ENCODE results near the gene PLXNC1.

The PLXNC1 gene

DNA sequence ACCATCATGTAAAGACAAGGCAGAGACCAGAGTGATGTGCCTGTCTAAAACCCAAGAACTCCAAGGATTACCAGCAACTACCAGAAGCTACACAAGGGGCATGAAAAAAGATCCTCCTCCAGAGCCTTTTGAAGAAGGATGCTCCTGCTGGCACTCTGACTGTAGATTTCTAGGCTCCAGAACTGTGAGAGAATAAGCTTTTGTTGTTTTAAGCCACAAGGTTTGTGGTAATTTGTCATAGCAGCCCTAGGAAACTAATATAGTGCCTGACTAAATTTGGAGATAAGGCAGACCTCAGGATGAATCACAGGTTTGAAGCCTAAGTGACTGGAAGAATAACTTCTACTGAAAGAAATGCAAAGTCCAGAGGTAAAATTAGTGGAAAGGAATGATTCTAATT lies 178.3 kb downstream of the PLXNC1 start:
- H3K4me3 ChIP-seq (ENCODE audit: low read depth in 1 of 2, low read length in 1 of 2), result no peak overlapping the region
- no peaks in the 10 kb centered on the region for H3K9me3 ChIP-seq
- no peaks in the 10 kb centered on the region for H3K4me1 ChIP-seq (ENCODE audit: control insufficient read depth in 1 of 2, insufficient read depth in 1 of 2, low read depth in 1 of 2, low read length in 1 of 2)
- peaks cover 26% of the 10 kb centered on the region for H3K36me3 ChIP-seq
- H3K27me3 ChIP-seq, result no peaks in the 10 kb centered on the region
- TF ChIP-seq, protein P1, sequence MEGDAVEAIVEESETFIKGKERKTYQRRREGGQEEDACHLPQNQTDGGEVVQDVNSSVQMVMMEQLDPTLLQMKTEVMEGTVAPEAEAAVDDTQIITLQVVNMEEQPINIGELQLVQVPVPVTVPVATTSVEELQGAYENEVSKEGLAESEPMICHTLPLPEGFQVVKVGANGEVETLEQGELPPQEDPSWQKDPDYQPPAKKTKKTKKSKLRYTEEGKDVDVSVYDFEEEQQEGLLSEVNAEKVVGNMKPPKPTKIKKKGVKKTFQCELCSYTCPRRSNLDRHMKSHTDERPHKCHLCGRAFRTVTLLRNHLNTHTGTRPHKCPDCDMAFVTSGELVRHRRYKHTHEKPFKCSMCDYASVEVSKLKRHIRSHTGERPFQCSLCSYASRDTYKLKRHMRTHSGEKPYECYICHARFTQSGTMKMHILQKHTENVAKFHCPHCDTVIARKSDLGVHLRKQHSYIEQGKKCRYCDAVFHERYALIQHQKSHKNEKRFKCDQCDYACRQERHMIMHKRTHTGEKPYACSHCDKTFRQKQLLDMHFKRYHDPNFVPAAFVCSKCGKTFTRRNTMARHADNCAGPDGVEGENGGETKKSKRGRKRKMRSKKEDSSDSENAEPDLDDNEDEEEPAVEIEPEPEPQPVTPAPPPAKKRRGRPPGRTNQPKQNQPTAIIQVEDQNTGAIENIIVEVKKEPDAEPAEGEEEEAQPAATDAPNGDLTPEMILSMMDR (IDR thresholded peaks at IDR 0.05), result no peak
- no peak overlapping the region for H3K27ac ChIP-seq

DNA sequence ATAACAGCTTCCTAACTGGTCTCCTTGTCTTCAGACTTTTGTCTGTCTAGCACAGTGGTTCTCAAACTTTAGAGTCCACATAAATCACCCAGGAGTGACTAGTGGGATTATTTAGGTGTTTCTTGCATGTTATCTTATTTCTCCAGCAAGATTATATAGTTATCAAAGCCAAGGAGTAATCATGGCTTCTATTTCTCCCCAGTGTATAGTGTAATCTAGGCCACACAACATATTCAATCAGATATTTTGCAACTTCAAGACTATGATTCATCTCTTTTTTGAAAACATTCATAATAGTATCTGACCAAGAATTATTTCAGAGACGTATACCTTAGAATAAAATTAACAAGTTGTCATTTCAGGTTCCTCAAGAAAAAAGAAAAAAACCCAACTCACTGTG lies 179.4 kb downstream of the PLXNC1 start:
- H3K9me3 ChIP-seq, result no peaks in the 10 kb centered on the region
- no peaks in the 10 kb centered on the region for H3K4me1 ChIP-seq (ENCODE audit: control insufficient read depth in 1 of 2, insufficient read depth in 1 of 2, low read depth in 1 of 2, low read length in 1 of 2)
- H3K36me3 ChIP-seq, result peaks cover 18% of the 10 kb centered on the region
- no peaks in the 10 kb centered on the region for H3K27me3 ChIP-seq
- TF ChIP-seq, protein P1 (IDR thresholded peaks at IDR 0.05), result no peak
- no peak overlapping the region for H3K27ac ChIP-seq
- no peak overlapping the region for H3K4me3 ChIP-seq (ENCODE audit: low read depth in 1 of 2, low read length in 1 of 2)

DNA sequence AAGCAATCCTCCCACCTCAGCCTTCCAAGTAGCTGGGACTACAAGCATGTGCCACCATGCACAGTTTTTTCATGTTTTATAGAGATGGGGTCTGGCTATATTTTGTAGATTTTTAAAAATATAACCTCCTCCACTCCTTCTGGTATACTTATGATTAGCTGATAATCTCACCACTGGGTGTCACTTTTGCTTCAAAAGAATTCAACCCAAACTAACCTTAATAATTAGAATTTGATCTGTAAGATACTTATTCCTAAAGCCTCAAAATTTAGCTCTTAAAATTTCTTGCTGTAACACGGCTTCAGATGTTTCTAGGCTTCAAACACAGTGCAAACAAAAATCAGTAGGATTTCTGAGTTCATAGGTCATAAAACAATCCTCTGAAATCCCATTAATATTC lies 181.0 kb downstream of the PLXNC1 start:
- Histone ChIP-seq H3K27ac (no peak overlapping the region), H3K36me3 (peaks cover 13% of the 10 kb centered on the region), H3K4me1 (ENCODE audit: control insufficient read depth in 1 of 2, insufficient read depth in 1 of 2, low read depth in 1 of 2, low read length in 1 of 2) (no peaks in the 10 kb centered on the region), H3K9me3 (no peaks in the 10 kb centered on the region), H3K4me3 (ENCODE audit: low read depth in 1 of 2, low read length in 1 of 2) (no peak overlapping the region), H3K27me3 (no peaks in the 10 kb centered on the region)
- TF ChIP-seq, protein P1 (IDR thresholded peaks at IDR 0.05), result no peak

DNA sequence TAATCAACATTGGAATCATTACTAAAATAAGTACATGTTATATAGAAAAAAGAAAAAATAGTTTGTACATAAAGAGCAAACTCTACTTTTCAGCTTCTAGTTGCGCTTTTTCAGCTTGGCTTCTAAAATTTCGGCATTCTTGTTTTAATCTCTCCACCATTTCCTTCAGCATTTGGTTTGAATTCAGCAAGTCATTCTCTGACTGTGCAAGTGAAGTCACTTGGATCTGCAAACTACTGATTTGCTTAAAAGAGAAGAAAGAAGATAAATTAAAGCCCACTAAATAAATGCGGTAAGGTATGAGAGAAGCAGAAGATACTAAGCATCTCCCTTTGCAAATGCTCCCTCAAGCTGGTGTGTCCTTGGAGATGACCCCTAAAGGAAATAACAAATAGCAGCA lies 185.0 kb downstream of the PLXNC1 start:
- no peaks in the 10 kb centered on the region for H3K9me3 ChIP-seq
- no peaks in the 10 kb centered on the region for H3K4me1 ChIP-seq (ENCODE audit: control insufficient read depth in 1 of 2, insufficient read depth in 1 of 2, low read depth in 1 of 2, low read length in 1 of 2)
- no peak overlapping the region for H3K4me3 ChIP-seq (ENCODE audit: low read depth in 1 of 2, low read length in 1 of 2)
- H3K27ac ChIP-seq, result no peak overlapping the region
- peaks cover under 1% of the 10 kb centered on the region for H3K36me3 ChIP-seq
- TF ChIP-seq, protein P1 (IDR thresholded peaks at IDR 0.05), result no peak
- H3K27me3 ChIP-seq, result no peaks in the 10 kb centered on the region

DNA sequence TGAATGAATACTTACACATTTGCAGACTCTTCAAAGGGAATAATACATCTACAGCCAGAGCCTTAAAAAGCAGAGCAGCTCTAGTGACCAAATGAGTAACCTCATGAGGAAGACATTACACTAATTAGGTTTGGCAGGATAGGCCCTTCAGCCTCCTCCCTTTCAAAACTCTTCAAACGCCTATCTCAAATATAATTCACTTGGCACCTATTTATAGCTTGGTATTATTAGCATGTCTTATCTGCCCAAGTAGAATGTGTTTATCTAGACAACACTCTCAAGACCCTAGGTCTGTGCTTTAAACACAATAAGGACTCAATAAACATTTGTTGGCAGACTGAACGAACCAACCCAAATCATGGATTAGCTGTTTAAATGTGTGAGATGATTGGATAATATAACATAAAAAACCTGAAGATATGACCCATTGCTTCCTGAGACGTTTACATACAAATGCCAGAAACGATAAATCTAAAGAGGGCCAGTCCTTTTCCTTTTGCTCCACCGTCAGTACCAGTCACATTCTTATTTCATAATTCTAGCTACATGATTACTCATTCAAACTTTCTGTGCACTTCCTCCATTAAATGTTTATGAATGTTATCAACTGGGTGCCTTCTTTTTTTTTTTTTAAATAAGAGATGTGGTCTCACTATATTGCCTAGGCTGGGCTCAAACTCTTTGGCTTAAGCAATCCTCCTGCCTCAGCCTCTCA lies 188.0 kb downstream of the PLXNC1 start:
- TF ChIP-seq, protein P1 (IDR thresholded peaks at IDR 0.05), result no peak
- no peak overlapping the region for H3K27ac ChIP-seq
- no peaks in the 10 kb centered on the region for H3K9me3 ChIP-seq
- H3K27me3 ChIP-seq, result no peaks in the 10 kb centered on the region
- no peaks in the 10 kb centered on the region for H3K4me1 ChIP-seq (ENCODE audit: control insufficient read depth in 1 of 2, insufficient read depth in 1 of 2, low read depth in 1 of 2, low read length in 1 of 2)
- H3K4me3 ChIP-seq (ENCODE audit: low read depth in 1 of 2, low read length in 1 of 2), result no peak overlapping the region
- no peaks in the 10 kb centered on the region for H3K36me3 ChIP-seq

Measured in neutrophil (primary cell).